SU-DHL-6 (cell line): ENCODE data around the gene MAP3K10.

Experiments
- H2AFZ ChIP-seq: fragments of 200-600 bp; sonication (generic); 2 replicates; pipeline ENCODE4 v1.6.1; 2014; ENCODE audit warnings: low read depth, mild to moderate bottlenecking, moderate library complexity, mixed read lengths, antibody characterized with exemption, low read length; ENCODE audit not compliant: severe bottlenecking
- H3F3A ChIP-seq: fragments of 200-600 bp; shearing (Covaris generic); 2 replicates; pipeline ENCODE4 v1.6.0; 2016; ENCODE audit warnings: antibody characterized with exemption, mild to moderate bottlenecking; ENCODE audit not compliant: insufficient read depth
- H3K27ac ChIP-seq: fragments of 200-600 bp; sonication (generic); 2 replicates; pipeline ENCODE4 v1.5.1; 2016; ENCODE audit warnings: low read depth, mild to moderate bottlenecking, low read length, moderate library complexity, mixed read lengths
- H3K27me3 ChIP-seq: fragments of 200-600 bp; sonication (generic), shearing (Covaris generic); 2 replicates; pipeline ENCODE4 v1.6.0; 2014; ENCODE audit warnings: mild to moderate bottlenecking, low read length
- H3K36me3 ChIP-seq: fragments of 200-600 bp; sonication (generic); 2 replicates; pipeline ENCODE4 v1.6.1; 2014; ENCODE audit warnings: mild to moderate bottlenecking, low read length, mixed read lengths
- H3K4me2 ChIP-seq: fragments of 300-600, 200-600 bp; shearing (Covaris generic), sonication (generic); 2 replicates; pipeline ENCODE4 v1.6.0; 2014; ENCODE audit warnings: low read length, low read depth, mild to moderate bottlenecking; ENCODE audit not compliant: poor library complexity, severe bottlenecking
- H3K4me3 ChIP-seq: fragments of 200-600 bp; sonication (generic); 2 replicates; pipeline ENCODE4 v1.5.1; 2014; ENCODE audit warnings: antibody characterized with exemption, low read length, mild to moderate bottlenecking, mixed read lengths; ENCODE audit not compliant: insufficient read depth, poor library complexity, severe bottlenecking
- H3K79me2 ChIP-seq: fragments of 200-600 bp; sonication (generic); 2 replicates; pipeline ENCODE4 v1.6.1; 2014; ENCODE audit warnings: mild to moderate bottlenecking, low read length, moderate library complexity; ENCODE audit not compliant: insufficient read depth
- H3K9ac ChIP-seq: fragments of 200-600 bp; sonication (generic); 2 replicates; pipeline ENCODE4 v1.7.0; 2014; ENCODE audit warnings: mild to moderate bottlenecking, low read length
- H3K9me2 ChIP-seq: fragments of 200-600 bp; sonication (generic); replicated peaks from 2 replicates; pipeline ENCODE4 v1.6.1; 2014; ENCODE audit warnings: low read length; ENCODE audit not compliant: insufficient read depth
- H3K9me3 ChIP-seq: fragments of 200-600 bp; sonication (generic); 2 replicates; pipeline ENCODE4 v1.6.1; 2014; ENCODE audit warnings: low read length, mixed read lengths; ENCODE audit not compliant: insufficient read depth
- H4K20me1 ChIP-seq: fragments of 200-600 bp; sonication (generic); 2 replicates; pipeline ENCODE4 v1.6.1; 2014; ENCODE audit warnings: low read depth, mild to moderate bottlenecking, antibody characterized with exemption, low read length, moderate library complexity, mixed read lengths
- CTCF ChIP-seq: fragments of 200-600 bp; sonication (generic); IDR thresholded peaks from one replicate; pipeline ENCODE4 v1.5.1; 2017; ENCODE audit warnings: antibody characterized with exemption, mild to moderate bottlenecking, low read length, moderate library complexity; ENCODE audit not compliant: insufficient read depth, poor library complexity, severe bottlenecking
- EZH2phosphoT487 ChIP-seq: fragments of 200-600 bp; sonication (generic), shearing (Covaris generic); conservative IDR thresholded peaks from 2 replicates; pipeline ENCODE4 v1.6.1; 2018; ENCODE audit warnings: mild to moderate bottlenecking, antibody characterized with exemption, low read length, moderate library complexity, mixed read lengths

Gene MAP3K10

GRCh38 chr19:40223135-40223822, 32.1 kb downstream of the MAP3K10 start:
- no peak overlapping the region for H3K4me2 ChIP-seq
- no peak overlapping the region for H2AFZ ChIP-seq
- H3K27me3 ChIP-seq, result no peaks in the 10 kb centered on the region

GRCh38 chr19:40224342-40225150, 33.3 kb downstream of the MAP3K10 start:
- H3K9ac ChIP-seq, result no peak overlapping the region
- H3K9me3 ChIP-seq, result no peaks in the 10 kb centered on the region
- H2AFZ ChIP-seq, result no peak overlapping the region
- no peak overlapping the region for H3K4me2 ChIP-seq
- TF ChIP-seq CTCF (no peak), EZH2phosphoT487 (no peak)
- H3K27ac ChIP-seq, result no peak overlapping the region
- H4K20me1 ChIP-seq, result no peaks in the 10 kb centered on the region
- H3K4me3 ChIP-seq, result no peak overlapping the region
- no peaks in the 10 kb centered on the region for H3K36me3 ChIP-seq
- peaks cover 6% of the 10 kb centered on the region; the same call in 1 of the 2 replicates for H3F3A ChIP-seq
- no peaks in the 10 kb centered on the region for H3K27me3 ChIP-seq
- no peaks in the 10 kb centered on the region for H3K9me2 ChIP-seq
- H3K79me2 ChIP-seq, result no peaks in the 10 kb centered on the region

More at GRCh38 chr19:40223135-40223822, 32.1 kb downstream of the MAP3K10 start:
- Histone ChIP-seq H3F3A (no peaks in the 10 kb centered on the region), H3K9me2 (no peaks in the 10 kb centered on the region), H3K9ac (no peak overlapping the region), H4K20me1 (no peaks in the 10 kb centered on the region), H3K27ac (no peak overlapping the region), H3K36me3 (no peaks in the 10 kb centered on the region), H3K79me2 (no peaks in the 10 kb centered on the region), H3K4me3 (no peak overlapping the region), H3K9me3 (no peaks in the 10 kb centered on the region)
- TF ChIP-seq CTCF (no peak), EZH2phosphoT487 (no peak)

GRCh38 chr19:40225440-40226305, 34.4 kb downstream of the MAP3K10 start:
- Histone ChIP-seq H3K79me2 (no peaks in the 10 kb centered on the region), H4K20me1 (no peaks in the 10 kb centered on the region), H3K4me2 (no peak overlapping the region), H3K27me3 (no peaks in the 10 kb centered on the region), H3K4me3 (no peak overlapping the region), H3K9me3 (no peaks in the 10 kb centered on the region), H3F3A (peaks cover 9% of the 10 kb centered on the region; the same call in 1 of the 2 replicates), H3K36me3 (no peaks in the 10 kb centered on the region), H3K27ac (no peak overlapping the region), H3K9ac (no peak overlapping the region), H2AFZ (no peak overlapping the region), H3K9me2 (no peaks in the 10 kb centered on the region)
- TF ChIP-seq EZH2phosphoT487, result no peak
- TF ChIP-seq CTCF, result no peak
